HEK293 (cell line): ENCODE results near the gene GRM4.

Experiments used
- CTCF ChIA-PET: fragments of 350-600 bp; formaldehyde crosslinking; extraction: SDS; loops from one replicate; lab custom pipeline; 2021; ENCODE audit warnings: antibody characterized with exemption; lab: Yijun Ruan, JAX
- POLR2A ChIA-PET: fragments of 300-600 bp; formaldehyde crosslinking; extraction: SDS; loops from one replicate; lab custom pipeline; 2020; ENCODE audit warnings: antibody characterized with exemption, inconsistent platforms; lab: Yijun Ruan, JAX
- H3K27ac ChIP-seq: fragments of 200-500 bp; sonication (Bioruptor generic); 2 replicates; pipeline ENCODE4 v1.5.1; 2014; ENCODE audit warnings: low read depth, low read length, control low read depth, inconsistent platforms; ENCODE audit errors: extremely low read depth
- H3K36me3 ChIP-seq, 2 experiments: fragments of 200-500 bp in 1 of 2; sonication (Bioruptor generic) in 1 of 2; 1 replicate in 1 of 2; 2 replicates in 1 of 2; pipeline ENCODE4 v1.5.1; 2014 to 2017; ENCODE audit warnings: inconsistent platforms in 2 of 2, low read length in 2 of 2; ENCODE audit not compliant: control insufficient read depth in 2 of 2, insufficient read depth in 1 of 2
- H3K4me1 ChIP-seq: fragments of 200-500 bp; sonication (Bioruptor generic); 2 replicates; pipeline ENCODE4 v1.5.1; 2014; ENCODE audit warnings: mild to moderate bottlenecking, low read length, inconsistent platforms; ENCODE audit not compliant: control insufficient read depth, insufficient read depth
- H3K4me3 ChIP-seq: 2 replicates; pipeline ENCODE4 v1.5.1; 2011; ENCODE audit warnings: low read depth, mild to moderate bottlenecking, control low read depth, low read length, moderate library complexity
- H3K9me3 ChIP-seq: fragments of 200-500 bp; sonication (Bioruptor generic); 2 replicates; pipeline ENCODE4 v1.5.1; 2014; ENCODE audit warnings: low read depth, low read length, inconsistent platforms; ENCODE audit not compliant: control insufficient read depth, insufficient read depth
- BCL11B ChIP-seq: fragments of 450-650 bp; formaldehyde crosslinking; IDR thresholded peaks from 2 replicates; pipeline ENCODE4 v1.5.1; 2016; ENCODE audit warnings: low read depth, missing biosample characterization, missing genetic modification characterization
- GLIS1 ChIP-seq: fragments of 450-650 bp; formaldehyde crosslinking; IDR thresholded peaks from 2 replicates; pipeline ENCODE4 v1.5.1; 2016; ENCODE audit warnings: missing biosample characterization, missing genetic modification characterization
- KLF8 ChIP-seq: fragments of 450-650 bp; formaldehyde crosslinking; IDR thresholded peaks from 2 replicates; pipeline ENCODE4 v1.5.1; 2016; ENCODE audit warnings: missing biosample characterization, missing genetic modification characterization
- KLF9 ChIP-seq: fragments of 450-650 bp; formaldehyde crosslinking; IDR thresholded peaks from 2 replicates; pipeline ENCODE4 v1.5.1; 2016; ENCODE audit warnings: missing biosample characterization, missing genetic modification characterization, low read depth
- OSR2 ChIP-seq: fragments of 450-650 bp; formaldehyde crosslinking; IDR thresholded peaks from 2 replicates; pipeline ENCODE4 v1.5.1; 2016; ENCODE audit warnings: missing biosample characterization, missing genetic modification characterization
- SP2 ChIP-seq: fragments of 450-650 bp; formaldehyde crosslinking; IDR thresholded peaks from 2 replicates; pipeline ENCODE4 v1.5.1; 2016; ENCODE audit warnings: missing biosample characterization, missing genetic modification characterization
- SP3 ChIP-seq: fragments of 450-650 bp; formaldehyde crosslinking; IDR thresholded peaks from 2 replicates; pipeline ENCODE4 v1.5.1; 2016; ENCODE audit warnings: missing biosample characterization, missing genetic modification characterization
- SP7 ChIP-seq: fragments of 450-650 bp; formaldehyde crosslinking; IDR thresholded peaks from 2 replicates; pipeline ENCODE4 v1.5.1; 2016; ENCODE audit warnings: missing biosample characterization, missing genetic modification characterization
- ZBTB26 ChIP-seq: fragments of 450-650 bp; formaldehyde crosslinking; optimal IDR thresholded peaks from 2 replicates; pipeline ENCODE3; 2016; ENCODE audit warnings: missing biosample characterization, mild to moderate bottlenecking, missing genetic modification characterization
- ZBTB48 ChIP-seq: fragments of 450-650 bp; formaldehyde crosslinking; IDR thresholded peaks from 2 replicates; pipeline ENCODE4 v1.5.1; 2016; ENCODE audit warnings: missing biosample characterization, missing genetic modification characterization
- ZEB2 ChIP-seq: fragments of 450-650 bp; formaldehyde crosslinking; IDR thresholded peaks from 2 replicates; pipeline ENCODE4 v1.5.1; 2016; ENCODE audit warnings: missing biosample characterization, missing genetic modification characterization
- ZFP41 ChIP-seq: fragments of 450-650 bp; formaldehyde crosslinking; IDR thresholded peaks from 2 replicates; pipeline ENCODE4 v1.5.1; 2016; ENCODE audit warnings: missing biosample characterization, missing genetic modification characterization, borderline replicate concordance
- ZNF2 ChIP-seq: fragments of 450-650 bp; formaldehyde crosslinking; IDR thresholded peaks from 2 replicates; pipeline ENCODE4 v1.5.1; 2016; ENCODE audit warnings: missing biosample characterization, missing genetic modification characterization
- ZNF423 ChIP-seq: fragments of 450-650 bp; formaldehyde crosslinking; IDR thresholded peaks from 2 replicates; pipeline ENCODE4 v1.5.1; 2016; ENCODE audit warnings: missing biosample characterization, missing genetic modification characterization
- ZNF501 ChIP-seq: fragments of 450-650 bp; formaldehyde crosslinking; IDR thresholded peaks from 2 replicates; pipeline ENCODE4 v1.5.1; 2016; ENCODE audit warnings: missing biosample characterization, missing genetic modification characterization
- ZNF777 ChIP-seq: fragments of 450-650 bp; formaldehyde crosslinking; IDR thresholded peaks from 2 replicates; pipeline ENCODE4 v1.5.1; 2017; ENCODE audit warnings: missing biosample characterization, missing genetic modification characterization, borderline replicate concordance
- ZXDB ChIP-seq: fragments of 450-650 bp; formaldehyde crosslinking; IDR thresholded peaks from 2 replicates; pipeline ENCODE4 v1.5.1; 2016; ENCODE audit warnings: missing biosample characterization, missing genetic modification characterization
- TF ChIP-seq, protein P1 (sequence below): fragments of 450-650 bp; formaldehyde crosslinking; IDR thresholded peaks from 2 replicates; pipeline ENCODE4 v1.5.1; 2016; ENCODE audit warnings: missing biosample characterization, missing genetic modification characterization
- TF ChIP-seq, protein P2 (sequence below): fragments of 450-650 bp; formaldehyde crosslinking; IDR thresholded peaks from 2 replicates; pipeline ENCODE4 v1.5.1; 2016; ENCODE audit warnings: missing biosample characterization, missing genetic modification characterization

The GRM4 gene

GRCh38 chr6:34143884-34144580 lies 1.9 kb downstream of the GRM4 start (continued):
- TF ChIP-seq SP3 (tag by site-specific recombination) (peak; percentile 76), ZEB2 (tag by site-specific recombination) (peak; percentile 64), ZBTB48 (tag by site-specific recombination) (peak; percentile 68), ZNF2 (tag by site-specific recombination) (peak; percentile 44; the same call in 1 of the 2 replicates), ZFP41 (tag by site-specific recombination) (no peak), KLF9 (peak; percentile 84), KLF8 (tag by site-specific recombination) (no peak), ZNF777 (tag by site-specific recombination) (peak; percentile 23; the same call in 1 of the 2 replicates), ZNF423 (tag by site-specific recombination) (peak; percentile 52; the same call in 1 of the 2 replicates), SP7 (tag by site-specific recombination) (peak; percentile 31; the same call in 1 of the 2 replicates), BCL11B (tag by site-specific recombination) (peak; percentile 36; the same call in 1 of the 2 replicates), GLIS1 (tag by site-specific recombination) (peak; percentile 77), OSR2 (tag by site-specific recombination) (peak; percentile 22; the same call in 1 of the 2 replicates), SP2 (peak; percentile 57), ZXDB (tag by site-specific recombination) (0 out of 2 replicates have a peak, but pooled peaks have one; percentile 54), ZNF501 (tag by site-specific recombination) (0 out of 2 replicates have a peak, but pooled peaks have one; percentile 74), ZBTB26 (tag by site-specific recombination) (peak; percentile 90)
- TF ChIP-seq, protein P1, sequence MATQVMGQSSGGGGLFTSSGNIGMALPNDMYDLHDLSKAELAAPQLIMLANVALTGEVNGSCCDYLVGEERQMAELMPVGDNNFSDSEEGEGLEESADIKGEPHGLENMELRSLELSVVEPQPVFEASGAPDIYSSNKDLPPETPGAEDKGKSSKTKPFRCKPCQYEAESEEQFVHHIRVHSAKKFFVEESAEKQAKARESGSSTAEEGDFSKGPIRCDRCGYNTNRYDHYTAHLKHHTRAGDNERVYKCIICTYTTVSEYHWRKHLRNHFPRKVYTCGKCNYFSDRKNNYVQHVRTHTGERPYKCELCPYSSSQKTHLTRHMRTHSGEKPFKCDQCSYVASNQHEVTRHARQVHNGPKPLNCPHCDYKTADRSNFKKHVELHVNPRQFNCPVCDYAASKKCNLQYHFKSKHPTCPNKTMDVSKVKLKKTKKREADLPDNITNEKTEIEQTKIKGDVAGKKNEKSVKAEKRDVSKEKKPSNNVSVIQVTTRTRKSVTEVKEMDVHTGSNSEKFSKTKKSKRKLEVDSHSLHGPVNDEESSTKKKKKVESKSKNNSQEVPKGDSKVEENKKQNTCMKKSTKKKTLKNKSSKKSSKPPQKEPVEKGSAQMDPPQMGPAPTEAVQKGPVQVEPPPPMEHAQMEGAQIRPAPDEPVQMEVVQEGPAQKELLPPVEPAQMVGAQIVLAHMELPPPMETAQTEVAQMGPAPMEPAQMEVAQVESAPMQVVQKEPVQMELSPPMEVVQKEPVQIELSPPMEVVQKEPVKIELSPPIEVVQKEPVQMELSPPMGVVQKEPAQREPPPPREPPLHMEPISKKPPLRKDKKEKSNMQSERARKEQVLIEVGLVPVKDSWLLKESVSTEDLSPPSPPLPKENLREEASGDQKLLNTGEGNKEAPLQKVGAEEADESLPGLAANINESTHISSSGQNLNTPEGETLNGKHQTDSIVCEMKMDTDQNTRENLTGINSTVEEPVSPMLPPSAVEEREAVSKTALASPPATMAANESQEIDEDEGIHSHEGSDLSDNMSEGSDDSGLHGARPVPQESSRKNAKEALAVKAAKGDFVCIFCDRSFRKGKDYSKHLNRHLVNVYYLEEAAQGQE (tag by site-specific recombination), result no peak
- TF ChIP-seq, protein P2, sequence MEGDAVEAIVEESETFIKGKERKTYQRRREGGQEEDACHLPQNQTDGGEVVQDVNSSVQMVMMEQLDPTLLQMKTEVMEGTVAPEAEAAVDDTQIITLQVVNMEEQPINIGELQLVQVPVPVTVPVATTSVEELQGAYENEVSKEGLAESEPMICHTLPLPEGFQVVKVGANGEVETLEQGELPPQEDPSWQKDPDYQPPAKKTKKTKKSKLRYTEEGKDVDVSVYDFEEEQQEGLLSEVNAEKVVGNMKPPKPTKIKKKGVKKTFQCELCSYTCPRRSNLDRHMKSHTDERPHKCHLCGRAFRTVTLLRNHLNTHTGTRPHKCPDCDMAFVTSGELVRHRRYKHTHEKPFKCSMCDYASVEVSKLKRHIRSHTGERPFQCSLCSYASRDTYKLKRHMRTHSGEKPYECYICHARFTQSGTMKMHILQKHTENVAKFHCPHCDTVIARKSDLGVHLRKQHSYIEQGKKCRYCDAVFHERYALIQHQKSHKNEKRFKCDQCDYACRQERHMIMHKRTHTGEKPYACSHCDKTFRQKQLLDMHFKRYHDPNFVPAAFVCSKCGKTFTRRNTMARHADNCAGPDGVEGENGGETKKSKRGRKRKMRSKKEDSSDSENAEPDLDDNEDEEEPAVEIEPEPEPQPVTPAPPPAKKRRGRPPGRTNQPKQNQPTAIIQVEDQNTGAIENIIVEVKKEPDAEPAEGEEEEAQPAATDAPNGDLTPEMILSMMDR, result peak; percentile 98

- peak overlapping the region; percentile 21 for H3K4me3 ChIP-seq
- H3K36me3 ChIP-seq, result no peaks in the 10 kb centered on the region
- TF ChIP-seq ZBTB48 (tag by site-specific recombination), result no peak
- POLR2A ChIA-PET, result no interaction called here
- no peak overlapping the region for H3K27ac ChIP-seq
- peaks cover 11% of the 10 kb centered on the region for H3K4me1 ChIP-seq
- CTCF ChIA-PET, result interaction anchor here (0.6 to 2.9 kb wide), 12 partner anchors 9 to 559 kb away, joined by 3 to 15 read pairs (median 4); no protein-coding TSS in a partner anchor
- H3K9me3 ChIP-seq, result no peaks in the 10 kb centered on the region
Observed at GRCh38 chr6:34143196-34143883, 2.5 kb downstream of the GRM4 start.
